Astrocyte (in vitro differentiated cells and primary cell): ENCODE results near the gene ANO4. TPM values are rescaled to one million over a fixed set of nuclear protein-coding genes. Genes with fewer than 3 reads are reported as not detected.

ENCODE experiments used
- DNase-seq: peaks from one replicate; pipeline ENCODE4 v3.0.0-alpha.2; 2010; ENCODE audit warnings: low read depth
- FAIRE-seq: peaks from 2 replicates; lab custom pipeline; 2011; peaks lifted over from hg19 to GRCh38; lab: Jason Lieb, UNC
- H2AFZ ChIP-seq: 2 replicates; pipeline ENCODE4 v1.6.0; 2012; ENCODE audit warnings: low read depth, low read length, inconsistent platforms
- H3K27ac ChIP-seq: 2 replicates; pipeline ENCODE4 v1.5.1; 2011; ENCODE audit warnings: low read depth, low read length, inconsistent platforms
- H3K27me3 ChIP-seq: 2 replicates; pipeline ENCODE4 v1.6.0; 2011; ENCODE audit warnings: low read length, inconsistent platforms; ENCODE audit not compliant: insufficient read depth
- H3K36me3 ChIP-seq: 2 replicates; pipeline ENCODE4 v1.5.1; 2011; ENCODE audit warnings: low read length, inconsistent platforms; ENCODE audit not compliant: insufficient read depth
- H3K4me1 ChIP-seq: 2 replicates; pipeline ENCODE4 v1.5.1; 2011; ENCODE audit warnings: low read length, inconsistent platforms; ENCODE audit not compliant: insufficient read depth
- H3K4me2 ChIP-seq: 2 replicates; pipeline ENCODE4 v1.6.0; 2012; ENCODE audit warnings: low read length, inconsistent platforms
- H3K4me3 ChIP-seq: 2 replicates; pipeline ENCODE4 v1.5.1; 2011; ENCODE audit warnings: low read depth, mild to moderate bottlenecking, low read length, inconsistent platforms; ENCODE audit not compliant: insufficient read depth
- H3K79me2 ChIP-seq: 2 replicates; pipeline ENCODE4 v1.6.0; 2012; ENCODE audit warnings: mild to moderate bottlenecking, low read length, inconsistent platforms; ENCODE audit not compliant: insufficient read depth
- H3K9ac ChIP-seq: 2 replicates; pipeline ENCODE4 v1.6.0; 2012; ENCODE audit warnings: mild to moderate bottlenecking, low read length, inconsistent platforms
- H3K9me3 ChIP-seq: 2 replicates; pipeline ENCODE4 v1.5.1; 2012; ENCODE audit warnings: low read depth, mild to moderate bottlenecking, low read length, inconsistent platforms; ENCODE audit not compliant: insufficient read depth
- H4K20me1 ChIP-seq: 2 replicates; pipeline ENCODE4 v1.6.0; 2012; ENCODE audit warnings: low read length, inconsistent platforms; ENCODE audit not compliant: insufficient read depth
- H3K27ac Mint-ChIP-seq: one replicate; pipeline ENCODE4 v1.8.0; 2021; ENCODE audit warnings: mild to moderate bottlenecking, mixed read lengths; ENCODE audit not compliant: unreplicated experiment
- H3K27me3 Mint-ChIP-seq: one replicate; pipeline ENCODE4 v1.8.0; 2021; ENCODE audit warnings: low read depth, mixed read lengths; ENCODE audit not compliant: unreplicated experiment
- H3K36me3 Mint-ChIP-seq: one replicate; pipeline ENCODE4 v1.8.0; 2021; ENCODE audit warnings: low read depth, mixed read lengths; ENCODE audit not compliant: unreplicated experiment
- H3K4me1 Mint-ChIP-seq: one replicate; pipeline ENCODE4 v1.8.0; 2021; ENCODE audit warnings: low read depth, mixed read lengths; ENCODE audit not compliant: unreplicated experiment
- H3K4me3 Mint-ChIP-seq: one replicate; pipeline ENCODE4 v1.8.0; 2021; ENCODE audit warnings: mild to moderate bottlenecking, moderate library complexity, mixed read lengths; ENCODE audit not compliant: unreplicated experiment
- H3K9me3 Mint-ChIP-seq: one replicate; pipeline ENCODE4 v1.8.0; 2021; ENCODE audit warnings: mild to moderate bottlenecking, mixed read lengths; ENCODE audit not compliant: unreplicated experiment
- EZH2 ChIP-seq: IDR thresholded peaks from 2 replicates; pipeline ENCODE4 v1.6.1; 2012; ENCODE audit warnings: mild to moderate bottlenecking, low read length, inconsistent platforms; ENCODE audit not compliant: insufficient read depth
- total RNA-seq: library from RNA; stranded (reverse); gene quantifications from 2 replicates; pipeline ENCODE4 v1.2.1, GENCODE V29; 2021
- TF ChIP-seq, protein P1 (sequence below): IDR thresholded peaks from 2 replicates; pipeline ENCODE4 v1.5.1; 2011; ENCODE audit warnings: low read depth, mild to moderate bottlenecking, inconsistent platforms, low read length, moderate library complexity; ENCODE audit not compliant: insufficient read depth

The ANO4 gene
- total RNA-seq, 1 donor from 2014 or later: 41.3 TPM

DNA sequence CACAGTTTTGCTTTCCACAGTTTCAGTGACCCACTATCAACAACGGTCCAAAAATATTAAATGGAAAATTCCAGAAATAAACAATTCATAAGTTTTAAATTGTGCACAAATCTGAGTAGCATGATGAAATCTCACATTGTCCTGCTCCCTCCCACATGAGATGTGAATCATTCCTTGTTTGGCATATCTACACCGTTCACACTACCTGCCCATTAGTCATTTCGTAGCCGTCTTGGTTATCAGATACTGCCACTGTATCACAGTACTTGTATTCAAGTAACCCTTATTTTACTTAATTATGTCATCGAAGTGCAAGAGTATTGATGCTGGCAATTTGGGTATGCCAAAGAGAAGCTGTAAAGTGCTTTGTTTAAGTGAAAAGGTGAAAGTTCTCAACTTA is 270.1 kb downstream of the ANO4 start:
- Histone ChIP-seq H3K27ac (no peak overlapping the region), H3K27me3 (no peaks in the 10 kb centered on the region), H2AFZ (no peak overlapping the region), H3K4me2 (no peak overlapping the region), H3K79me2 (no peaks in the 10 kb centered on the region), H3K4me3 (no peak overlapping the region), H3K36me3 (no peaks in the 10 kb centered on the region), H3K4me1 (no peaks in the 10 kb centered on the region), H3K9me3 (no peaks in the 10 kb centered on the region), H3K9ac (no peak overlapping the region), H4K20me1 (no peaks in the 10 kb centered on the region)
- Mint-ChIP-seq H3K27me3 (no peaks in the 10 kb centered on the region), H3K4me1 (no peaks in the 10 kb centered on the region), H3K36me3 (peaks cover 31% of the 10 kb centered on the region), H3K27ac (no peak overlapping the region), H3K4me3 (no peak overlapping the region), H3K9me3 (peaks cover 9% of the 10 kb centered on the region)
- FAIRE-seq (no peak), DNase-seq (no peak)
- TF ChIP-seq EZH2: no peak
- TF ChIP-seq, protein P1, sequence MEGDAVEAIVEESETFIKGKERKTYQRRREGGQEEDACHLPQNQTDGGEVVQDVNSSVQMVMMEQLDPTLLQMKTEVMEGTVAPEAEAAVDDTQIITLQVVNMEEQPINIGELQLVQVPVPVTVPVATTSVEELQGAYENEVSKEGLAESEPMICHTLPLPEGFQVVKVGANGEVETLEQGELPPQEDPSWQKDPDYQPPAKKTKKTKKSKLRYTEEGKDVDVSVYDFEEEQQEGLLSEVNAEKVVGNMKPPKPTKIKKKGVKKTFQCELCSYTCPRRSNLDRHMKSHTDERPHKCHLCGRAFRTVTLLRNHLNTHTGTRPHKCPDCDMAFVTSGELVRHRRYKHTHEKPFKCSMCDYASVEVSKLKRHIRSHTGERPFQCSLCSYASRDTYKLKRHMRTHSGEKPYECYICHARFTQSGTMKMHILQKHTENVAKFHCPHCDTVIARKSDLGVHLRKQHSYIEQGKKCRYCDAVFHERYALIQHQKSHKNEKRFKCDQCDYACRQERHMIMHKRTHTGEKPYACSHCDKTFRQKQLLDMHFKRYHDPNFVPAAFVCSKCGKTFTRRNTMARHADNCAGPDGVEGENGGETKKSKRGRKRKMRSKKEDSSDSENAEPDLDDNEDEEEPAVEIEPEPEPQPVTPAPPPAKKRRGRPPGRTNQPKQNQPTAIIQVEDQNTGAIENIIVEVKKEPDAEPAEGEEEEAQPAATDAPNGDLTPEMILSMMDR: no peak

DNA sequence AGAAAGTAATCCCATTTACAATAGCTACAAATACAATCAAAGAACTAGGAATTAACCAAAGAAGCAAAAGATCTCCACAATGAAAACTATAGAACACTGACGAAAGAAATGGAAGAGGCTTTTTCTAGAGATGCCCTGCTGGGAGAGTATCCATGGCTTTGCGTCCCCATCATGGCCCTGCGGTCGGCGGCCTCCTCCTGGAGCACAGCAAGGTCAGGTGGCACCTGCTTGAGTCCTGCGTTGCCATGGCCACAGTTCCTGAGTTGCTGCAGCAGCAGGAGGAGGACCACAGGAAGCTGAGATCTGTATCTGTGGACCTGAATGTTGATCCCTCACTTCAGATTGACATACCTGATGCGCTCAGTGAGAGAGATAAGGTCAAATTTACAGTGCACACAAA is 271.9 kb downstream of the ANO4 start:
- no peak overlapping the region for H3K4me2 ChIP-seq
- no peak overlapping the region for H3K9ac ChIP-seq
- H3K4me1 ChIP-seq: no peaks in the 10 kb centered on the region
- no peaks in the 10 kb centered on the region for H3K79me2 ChIP-seq
- peaks cover 9% of the 10 kb centered on the region for H3K9me3 Mint-ChIP-seq
- no peak for DNase-seq
- no peaks in the 10 kb centered on the region for H3K36me3 ChIP-seq
- H3K4me1 Mint-ChIP-seq: no peaks in the 10 kb centered on the region
- H3K27ac ChIP-seq: no peak overlapping the region
- FAIRE-seq: no peak
- TF ChIP-seq, protein P1: no peak
- no peak for TF ChIP-seq EZH2
- H4K20me1 ChIP-seq: no peaks in the 10 kb centered on the region
- H3K27me3 ChIP-seq: no peaks in the 10 kb centered on the region
- no peak overlapping the region for H3K27ac Mint-ChIP-seq
- no peak overlapping the region for H3K4me3 ChIP-seq
- no peak overlapping the region for H2AFZ ChIP-seq
- no peak overlapping the region for H3K4me3 Mint-ChIP-seq
- no peaks in the 10 kb centered on the region for H3K9me3 ChIP-seq
- H3K27me3 Mint-ChIP-seq: no peaks in the 10 kb centered on the region
- H3K36me3 Mint-ChIP-seq: peaks cover 31% of the 10 kb centered on the region

DNA sequence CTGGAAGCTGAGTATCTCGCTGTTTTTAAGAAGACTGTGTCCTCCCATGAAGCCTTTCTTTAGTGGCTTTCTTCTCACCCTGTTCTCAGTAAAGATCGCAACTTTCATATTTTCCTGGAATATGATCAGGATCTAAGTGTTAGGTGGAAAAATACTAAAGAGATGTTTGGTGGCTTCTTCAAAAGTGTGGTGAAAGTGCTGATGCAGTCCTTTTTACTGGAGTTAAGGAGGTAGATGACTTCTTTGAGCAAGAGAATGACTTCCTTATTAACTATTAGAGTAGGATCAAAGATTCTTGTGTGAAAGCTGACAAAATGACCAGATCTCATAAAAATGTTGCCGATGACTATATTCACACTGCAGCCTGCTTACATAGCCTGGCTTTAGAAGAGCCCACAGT is 273.8 kb downstream of the ANO4 start:
- H3K27ac ChIP-seq: no peak overlapping the region
- H3K9me3 ChIP-seq: no peaks in the 10 kb centered on the region
- Mint-ChIP-seq H3K36me3 (peaks cover 33% of the 10 kb centered on the region), H3K4me1 (no peaks in the 10 kb centered on the region), H3K4me3 (no peak overlapping the region), H3K9me3 (peaks cover 4% of the 10 kb centered on the region), H3K27me3 (no peaks in the 10 kb centered on the region), H3K27ac (no peak overlapping the region)
- H3K27me3 ChIP-seq: no peaks in the 10 kb centered on the region
- H3K36me3 ChIP-seq: no peaks in the 10 kb centered on the region
- no peaks in the 10 kb centered on the region for H4K20me1 ChIP-seq
- TF ChIP-seq EZH2: no peak
- TF ChIP-seq, protein P1: no peak
- DNase-seq (no peak), FAIRE-seq (no peak)
- H2AFZ ChIP-seq: no peak overlapping the region
- H3K4me3 ChIP-seq: no peak overlapping the region
- H3K9ac ChIP-seq: no peak overlapping the region
- no peaks in the 10 kb centered on the region for H3K4me1 ChIP-seq
- no peak overlapping the region for H3K4me2 ChIP-seq
- no peaks in the 10 kb centered on the region for H3K79me2 ChIP-seq
